DOHH2 (cell line): ENCODE data around the gene L3MBTL4.
"Not testable (repeated sequence)": the region's sequence is repeated elsewhere in the genome, so short reads cannot be mapped to it uniquely, and the experiment has no call there.

ENCODE experiments used
- H3F3A ChIP-seq: fragments of 200-600 bp; sonication (generic), shearing (Covaris generic); 2 replicates; pipeline ENCODE4 v1.6.0; 2016; ENCODE audit warnings: antibody characterized with exemption, mild to moderate bottlenecking; ENCODE audit not compliant: control insufficient read depth, insufficient read depth
- H3K27ac ChIP-seq: fragments of 200-600 bp; sonication (generic); 2 replicates; pipeline ENCODE4 v1.5.1; 2014; ENCODE audit warnings: low read depth, mild to moderate bottlenecking, low read length, moderate library complexity
- H3K27me3 ChIP-seq: fragments of 200-600 bp; sonication (generic); 2 replicates; pipeline ENCODE4 v1.6.1; 2014; ENCODE audit warnings: mild to moderate bottlenecking, low read length, mixed read lengths; ENCODE audit not compliant: control insufficient read depth
- H3K36me3 ChIP-seq: fragments of 200-600 bp; sonication (generic); 2 replicates; pipeline ENCODE4 v1.6.1; 2014; ENCODE audit warnings: mild to moderate bottlenecking, low read length, moderate library complexity, mixed read lengths; ENCODE audit not compliant: control insufficient read depth
- H3K4me1 ChIP-seq: fragments of 200-600 bp; sonication (generic); 2 replicates; pipeline ENCODE4 v1.6.1; 2014; ENCODE audit warnings: mild to moderate bottlenecking, low read length, mixed read lengths; ENCODE audit not compliant: control insufficient read depth
- H3K4me2 ChIP-seq: fragments of 200-600 bp; sonication (generic); 2 replicates; pipeline ENCODE4 v1.6.0; 2014; ENCODE audit warnings: mild to moderate bottlenecking, low read length, moderate library complexity
- H3K4me3 ChIP-seq: fragments of 200-600 bp; sonication (generic); 2 replicates; pipeline ENCODE4 v1.5.1; 2014; ENCODE audit warnings: mild to moderate bottlenecking, low read length, mixed read lengths
- H3K79me2 ChIP-seq: fragments of 200-600 bp; sonication (generic); 2 replicates; pipeline ENCODE4 v1.6.1; 2014; ENCODE audit warnings: mild to moderate bottlenecking, low read length, mixed read lengths; ENCODE audit not compliant: control insufficient read depth
- H3K9me2 ChIP-seq: fragments of 200-600 bp; sonication (generic); replicated peaks from 2 replicates; pipeline ENCODE4 v1.6.1; 2014; ENCODE audit warnings: mild to moderate bottlenecking, low read length, mixed read lengths; ENCODE audit not compliant: control insufficient read depth
- H3K9me3 ChIP-seq: fragments of 200-600 bp; sonication (generic); 2 replicates; pipeline ENCODE4 v1.6.1; 2014; ENCODE audit warnings: antibody characterized with exemption, low read length, mixed read lengths; ENCODE audit not compliant: control insufficient read depth, insufficient read depth
- H4K20me1 ChIP-seq: fragments of 200-600 bp; sonication (generic); 2 replicates; pipeline ENCODE4 v1.6.0; 2014; ENCODE audit warnings: low read depth, mild to moderate bottlenecking, antibody characterized with exemption, low read length, moderate library complexity; ENCODE audit not compliant: control insufficient read depth, insufficient read depth
- CTCF ChIP-seq: fragments of 200-600 bp; sonication (generic); IDR thresholded peaks from one replicate; pipeline ENCODE4 v1.5.1; 2014; ENCODE audit warnings: antibody characterized with exemption, mild to moderate bottlenecking, low read depth, low read length; ENCODE audit not compliant: poor library complexity, severe bottlenecking
- EZH2phosphoT487 ChIP-seq: fragments of 200-600 bp; sonication (generic); IDR thresholded peaks from 2 replicates; pipeline ENCODE4 v1.6.1; 2017; ENCODE audit warnings: borderline replicate concordance, mild to moderate bottlenecking, antibody characterized with exemption, low read length, moderate library complexity, mixed read lengths

L3MBTL4 gene

GRCh38 chr18:6054256-6054842 lies 360.4 kb downstream of the L3MBTL4 start:
- Histone ChIP-seq H3K79me2 (no peaks in the 10 kb centered on the region), H3K9me2 (no peaks in the 10 kb centered on the region), H3K36me3 (no peaks in the 10 kb centered on the region), H3F3A (no peaks in the 10 kb centered on the region), H4K20me1 (no peaks in the 10 kb centered on the region), H3K27me3 (no peaks in the 10 kb centered on the region), H3K4me2 (no peak overlapping the region), H3K9me3 (no peaks in the 10 kb centered on the region), H3K4me1 (no peaks in the 10 kb centered on the region), H3K4me3 (no peak overlapping the region), H3K27ac (no peak overlapping the region)
- TF ChIP-seq EZH2phosphoT487 (no peak), CTCF (no peak)

DNA sequence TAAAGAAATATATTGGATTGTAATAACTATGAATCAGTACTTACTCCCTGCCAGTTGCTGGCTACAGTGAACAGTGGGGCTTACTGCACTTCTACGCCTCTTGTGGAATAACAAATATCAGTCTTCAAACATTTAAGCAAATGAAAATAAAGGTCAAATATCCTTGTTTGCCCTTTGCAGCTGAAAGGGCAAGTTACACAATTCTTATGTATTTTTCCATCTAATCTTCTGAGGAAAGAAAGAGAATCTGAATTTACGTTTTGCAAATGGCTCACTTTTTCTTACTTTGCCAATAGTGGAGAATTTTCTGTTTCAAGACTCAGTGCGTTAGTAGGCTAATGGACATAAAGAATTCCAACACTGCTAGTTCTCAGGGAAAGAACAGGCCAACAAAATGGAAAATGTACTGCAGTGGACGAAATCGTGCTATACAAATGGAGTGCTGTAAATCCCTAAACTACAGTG lies 362.2 kb downstream of the L3MBTL4 start:
- Histone ChIP-seq H3K4me3 (no peak overlapping the region), H3K9me2 (no peaks in the 10 kb centered on the region), H3K27ac (no peak overlapping the region), H3K36me3 (no peaks in the 10 kb centered on the region), H3K9me3 (no peaks in the 10 kb centered on the region), H3K27me3 (no peaks in the 10 kb centered on the region), H3F3A (no peaks in the 10 kb centered on the region), H4K20me1 (no peaks in the 10 kb centered on the region), H3K4me2 (no peak overlapping the region), H3K4me1 (no peaks in the 10 kb centered on the region), H3K79me2 (no peaks in the 10 kb centered on the region)
- TF ChIP-seq EZH2phosphoT487 (no peak), CTCF (no peak)

DNA sequence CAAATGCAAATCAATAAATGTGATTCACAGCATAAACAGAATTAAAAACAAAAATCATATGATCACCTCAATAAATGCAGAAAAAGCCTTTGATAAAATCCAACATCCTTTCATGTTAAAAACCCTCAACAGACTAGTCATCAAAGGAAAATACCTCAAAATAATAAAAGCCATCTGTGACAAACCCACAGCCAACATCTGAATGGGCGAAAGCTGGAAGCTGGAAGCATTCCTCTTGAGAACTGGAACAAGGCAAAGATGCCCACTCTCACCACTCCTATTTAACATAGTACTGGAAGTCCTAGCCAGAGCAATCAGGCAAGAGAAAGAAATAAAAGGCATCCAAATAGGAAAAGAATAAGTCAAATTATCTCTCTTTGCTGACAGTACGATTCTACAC lies 367.1 kb downstream of the L3MBTL4 start:
- H3F3A ChIP-seq, H4K20me1 ChIP-seq, H3K4me1 ChIP-seq, H3K4me3 ChIP-seq, H3K27me3 ChIP-seq, H3K36me3 ChIP-seq, H3K9me3 ChIP-seq, H3K4me2 ChIP-seq, H3K79me2 ChIP-seq, H3K27ac ChIP-seq, H3K9me2 ChIP-seq: not testable (repeated sequence)

GRCh38 chr18:6044773-6045172 lies 369.9 kb downstream of the L3MBTL4 start:
- no peaks in the 10 kb centered on the region for H3K36me3 ChIP-seq
- no peak overlapping the region for H3K4me2 ChIP-seq
- TF ChIP-seq EZH2phosphoT487 (no peak), CTCF (peak; percentile 38)
- H3K79me2 ChIP-seq, result no peaks in the 10 kb centered on the region
- H4K20me1 ChIP-seq, result no peaks in the 10 kb centered on the region
- no peaks in the 10 kb centered on the region for H3K9me2 ChIP-seq
- no peak overlapping the region for H3K4me3 ChIP-seq
- no peaks in the 10 kb centered on the region for H3F3A ChIP-seq
- no peak overlapping the region for H3K27ac ChIP-seq
- H3K9me3 ChIP-seq, result no peaks in the 10 kb centered on the region
- no peaks in the 10 kb centered on the region for H3K27me3 ChIP-seq
- no peaks in the 10 kb centered on the region for H3K4me1 ChIP-seq
